OCI-LY1 (cell line): ENCODE data around the gene EVPL.

Experiments used
- CTCF ChIP-seq: fragments of 200-600 bp; sonication (generic), shearing (Covaris generic); IDR thresholded peaks from 2 replicates; pipeline ENCODE4 v1.5.1; 2017; ENCODE audit warnings: mild to moderate bottlenecking, antibody characterized with exemption, low read length, moderate library complexity, mixed read lengths
- EZH2 ChIP-seq: fragments of 200-600 bp; sonication (generic), shearing (Covaris generic); IDR thresholded peaks from 2 replicates; pipeline ENCODE4 v1.8.0; 2017; ENCODE audit warnings: borderline replicate concordance, mixed run types, mild to moderate bottlenecking, antibody characterized with exemption, low read length, moderate library complexity, mixed read lengths

GRCh38 chr17:75991396-75991795, 35.7 kb downstream of the EVPL start:
- TF ChIP-seq CTCF = no peak
- no peak for TF ChIP-seq EZH2
